ENCODE results near the gene CABS1.

The CABS1 gene

DNA sequence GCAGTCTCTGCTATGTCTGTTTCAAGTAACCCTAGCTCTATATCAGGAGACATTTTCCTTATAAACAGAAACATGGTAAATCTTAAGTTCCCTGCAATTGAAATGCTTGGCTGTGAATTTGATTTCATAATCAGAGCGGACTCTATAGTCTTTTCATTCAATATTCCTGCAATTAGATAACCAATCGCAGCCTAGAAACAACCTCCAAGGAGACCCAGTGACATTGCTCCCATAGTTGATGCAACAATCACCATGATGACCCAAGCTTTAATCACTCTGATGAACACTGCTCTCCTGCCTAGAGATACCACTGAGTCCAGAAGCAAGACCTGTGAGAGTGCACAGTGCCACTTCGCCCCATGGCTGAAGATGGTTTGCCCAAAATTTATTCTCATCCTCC, at the start of gene CABS1:
TSS of gene CABS1 (plus strand) at position 301 of the 400 bp plus-strand sequence. CDS start at position 360, 59 bp downstream.
- H3K4me3 ChIP-seq: no peak within 1 kb of the TSS
- H3K27ac ChIP-seq: no peak within 1 kb of the TSS
- no peak for DNase-seq (ENCODE audit: low spot score)
- TF ChIP-seq CTCF (IDR thresholded peaks at IDR 0.05): no peak

- Histone ChIP-seq H3K4me3 (no peak overlapping the region), H3K27ac (no peak overlapping the region)
- no peak for DNase-seq (ENCODE audit: low spot score)
- TF ChIP-seq CTCF (IDR thresholded peaks at IDR 0.05): no peak
Measured at GRCh38 chr4:70288651-70289050, 46.1 kb upstream of the CABS1 start.

- no peak for TF ChIP-seq CTCF (IDR thresholded peaks at IDR 0.05)
- Histone ChIP-seq H3K27ac (no peak overlapping the region), H3K4me3 (no peak overlapping the region)
- no peak for DNase-seq (ENCODE audit: low spot score)
Measured at GRCh38 chr4:70291341-70291740, 43.4 kb upstream of the CABS1 start.

DNA sequence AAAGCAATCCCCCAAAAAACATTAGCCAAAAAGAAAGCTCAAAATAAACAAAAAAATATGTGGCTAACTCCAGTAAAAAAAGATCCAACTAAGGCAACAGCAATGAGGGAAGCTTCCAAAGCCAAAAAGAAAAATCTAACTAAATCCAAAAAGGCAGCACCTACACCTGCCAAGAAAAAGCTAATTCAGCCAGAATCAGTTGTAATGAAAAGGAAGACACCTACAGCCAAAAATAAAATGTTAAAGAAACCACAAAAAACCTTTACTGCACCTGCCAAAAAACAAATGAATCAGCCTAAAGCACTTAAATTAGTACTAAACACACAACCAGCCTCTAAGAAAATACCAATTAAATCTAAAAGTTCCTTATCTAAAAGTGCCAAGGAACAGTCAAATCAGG, 37.2 kb upstream of the CABS1 start:
- no peak for TF ChIP-seq CTCF (IDR thresholded peaks at IDR 0.05)
- Histone ChIP-seq H3K27ac (no peak overlapping the region), H3K4me3 (no peak overlapping the region)
- no peak for DNase-seq (ENCODE audit: low spot score)

GRCh38 chr4:70298051-70298450, 36.7 kb upstream of the CABS1 start:
- Histone ChIP-seq H3K27ac (no peak overlapping the region), H3K4me3 (no peak overlapping the region)
- no peak for TF ChIP-seq CTCF (IDR thresholded peaks at IDR 0.05)
- DNase-seq (ENCODE audit: low spot score): no peak

GRCh38 chr4:70299643-70300042, 35.1 kb upstream of the CABS1 start:
- DNase-seq (ENCODE audit: low spot score): no peak
- no peak for TF ChIP-seq CTCF (IDR thresholded peaks at IDR 0.05)
- Histone ChIP-seq H3K27ac (no peak overlapping the region), H3K4me3 (no peak overlapping the region)

- no peak overlapping the region for H3K4me3 ChIP-seq
- DNase-seq (ENCODE audit: low spot score): no peak
- no peak overlapping the region for H3K27ac ChIP-seq
- no peak for TF ChIP-seq CTCF (IDR thresholded peaks at IDR 0.05)
Measured at GRCh38 chr4:70300215-70300614, 34.6 kb upstream of the CABS1 start.
